HG03457 (cell line): ENCODE results near the gene DEAF1.
"Not testable (repeated sequence)": the region's sequence is repeated elsewhere in the genome, so short reads cannot be mapped to it uniquely, and the experiment has no call there.

Experiments used
- ATAC-seq: cut with Tn5 transposase; IDR thresholded peaks from one replicate; pipeline ENCODE4 v1.9.1; 2021; ENCODE audit warnings: moderate number of reproducible peaks; ENCODE audit not compliant: unreplicated experiment

DEAF1 gene, protein sequence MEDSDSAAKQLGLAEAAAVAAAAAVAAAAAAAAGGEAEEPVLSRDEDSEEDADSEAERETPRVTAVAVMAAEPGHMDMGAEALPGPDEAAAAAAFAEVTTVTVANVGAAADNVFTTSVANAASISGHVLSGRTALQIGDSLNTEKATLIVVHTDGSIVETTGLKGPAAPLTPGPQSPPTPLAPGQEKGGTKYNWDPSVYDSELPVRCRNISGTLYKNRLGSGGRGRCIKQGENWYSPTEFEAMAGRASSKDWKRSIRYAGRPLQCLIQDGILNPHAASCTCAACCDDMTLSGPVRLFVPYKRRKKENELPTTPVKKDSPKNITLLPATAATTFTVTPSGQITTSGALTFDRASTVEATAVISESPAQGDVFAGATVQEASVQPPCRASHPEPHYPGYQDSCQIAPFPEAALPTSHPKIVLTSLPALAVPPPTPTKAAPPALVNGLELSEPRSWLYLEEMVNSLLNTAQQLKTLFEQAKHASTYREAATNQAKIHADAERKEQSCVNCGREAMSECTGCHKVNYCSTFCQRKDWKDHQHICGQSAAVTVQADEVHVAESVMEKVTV

GRCh38 chr11:694563-695287, at the start of gene DEAF1:
Gene DEAF1, minus strand, starts transcription at chr11:695222. Its CDS starts 175 bp downstream, at chr11:695047.
- ATAC-seq: peak; percentile 68

GRCh38 chr11:742571-743201, 47.7 kb upstream of the DEAF1 start:
- ATAC-seq: no peak

GRCh38 chr11:742156-742546, 47.1 kb upstream of the DEAF1 start:
- ATAC-seq: no peak

GRCh38 chr11:737899-738298, 42.9 kb upstream of the DEAF1 start:
- ATAC-seq: not testable (repeated sequence)

GRCh38 chr11:737366-737765, 42.3 kb upstream of the DEAF1 start:
- ATAC-seq: no peak

- not testable (repeated sequence) for ATAC-seq
These were observed 39.5 kb upstream of the DEAF1 start for GRCh38 chr11:734541-734940.

DNA sequence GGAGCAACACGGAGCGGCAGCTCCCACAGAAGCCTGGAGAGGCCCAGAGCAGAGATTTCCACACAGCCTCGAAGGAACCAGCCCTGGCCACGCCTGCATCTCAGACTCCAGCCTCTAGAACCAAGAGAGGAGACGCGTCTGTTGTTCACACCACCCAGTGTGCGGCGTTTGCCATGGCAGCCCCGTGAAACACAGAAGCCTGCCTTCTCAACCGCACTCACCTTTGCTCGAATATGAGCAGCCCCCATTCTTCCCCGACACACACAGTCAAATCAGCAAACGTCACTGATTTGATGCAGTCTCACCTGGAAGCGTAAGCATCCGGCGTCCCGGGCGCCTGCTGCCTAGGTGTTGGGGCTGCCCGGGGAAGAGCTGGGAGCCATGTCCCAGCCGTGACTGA, 38.0 kb upstream of the DEAF1 start:
- no peak for ATAC-seq

DNA sequence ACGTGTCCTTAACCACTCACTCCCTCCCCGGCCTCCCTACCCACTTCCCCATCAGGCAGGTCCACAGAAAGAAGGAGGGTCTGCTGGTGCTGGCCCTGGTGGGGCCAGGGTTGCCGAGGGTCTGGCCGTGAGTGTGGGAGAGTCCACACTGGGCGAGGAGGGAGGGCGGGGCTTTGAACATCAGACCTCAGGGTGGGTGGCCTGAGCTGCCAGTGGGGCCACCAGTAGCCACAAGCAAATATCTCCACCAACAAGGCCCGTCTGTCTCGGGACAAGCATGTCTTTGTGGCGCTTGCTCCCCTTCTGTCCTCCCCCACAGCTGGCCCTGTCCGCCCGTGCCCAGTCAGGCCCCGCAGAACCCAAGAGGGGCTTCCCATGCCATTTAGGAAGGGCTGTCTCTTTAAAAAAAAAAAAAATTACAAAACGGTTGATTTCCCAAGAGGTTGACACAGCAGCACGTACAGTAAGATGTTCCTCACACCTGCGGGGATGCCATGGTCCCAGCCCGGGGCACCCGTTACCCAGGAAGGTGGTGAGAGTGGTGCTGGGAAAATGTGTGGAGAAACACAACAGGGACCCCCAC, 34.6 kb upstream of the DEAF1 start:
- ATAC-seq: no peak

GRCh38 chr11:728901-729491, 34.0 kb upstream of the DEAF1 start:
- ATAC-seq: no peak

DNA sequence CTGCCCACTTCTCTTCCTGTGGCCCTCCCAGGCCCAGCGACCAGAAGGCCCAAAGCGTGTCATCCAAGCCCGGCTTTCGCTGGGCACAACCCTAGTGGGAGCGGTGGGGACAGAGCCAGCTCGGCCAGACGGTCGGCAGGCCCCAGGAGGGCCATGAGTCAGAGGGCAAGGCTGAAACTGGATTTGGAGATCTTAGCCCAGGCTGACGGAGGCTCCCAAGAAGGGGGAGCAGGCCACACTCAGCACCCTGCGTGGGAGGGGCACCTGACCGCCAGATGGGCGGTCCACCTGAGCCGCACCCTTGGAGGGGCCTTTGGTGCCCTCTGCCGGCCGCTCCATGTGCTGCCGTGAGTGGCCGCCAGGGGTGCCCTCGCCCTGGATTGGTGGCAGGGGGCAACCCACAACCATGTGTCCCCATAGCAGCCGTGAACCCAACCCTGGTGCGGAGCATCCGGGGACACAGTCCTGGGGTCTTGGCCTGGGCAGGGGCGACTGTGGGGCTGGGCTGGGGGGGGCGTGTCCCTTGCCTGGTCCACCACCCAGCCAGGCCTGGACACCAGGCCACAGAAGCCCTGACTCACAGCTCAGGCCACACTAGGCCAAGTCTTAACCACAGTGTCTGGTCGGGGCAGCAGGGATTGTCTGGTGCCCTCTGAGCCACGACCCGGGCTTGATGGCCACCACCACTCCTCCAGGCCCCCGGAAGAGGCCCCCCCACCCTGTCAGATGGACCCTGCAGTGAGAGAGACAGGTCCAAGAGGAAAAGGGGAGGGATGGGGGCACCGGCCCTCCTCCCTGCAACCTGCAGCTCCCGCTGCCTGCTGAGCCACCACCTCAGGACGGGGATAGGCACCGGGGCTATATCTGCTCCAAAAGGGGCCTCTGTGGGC, 33.1 kb upstream of the DEAF1 start:
- no peak for ATAC-seq

GRCh38 chr11:727281-727701, 32.3 kb upstream of the DEAF1 start:
- ATAC-seq: no peak

DNA sequence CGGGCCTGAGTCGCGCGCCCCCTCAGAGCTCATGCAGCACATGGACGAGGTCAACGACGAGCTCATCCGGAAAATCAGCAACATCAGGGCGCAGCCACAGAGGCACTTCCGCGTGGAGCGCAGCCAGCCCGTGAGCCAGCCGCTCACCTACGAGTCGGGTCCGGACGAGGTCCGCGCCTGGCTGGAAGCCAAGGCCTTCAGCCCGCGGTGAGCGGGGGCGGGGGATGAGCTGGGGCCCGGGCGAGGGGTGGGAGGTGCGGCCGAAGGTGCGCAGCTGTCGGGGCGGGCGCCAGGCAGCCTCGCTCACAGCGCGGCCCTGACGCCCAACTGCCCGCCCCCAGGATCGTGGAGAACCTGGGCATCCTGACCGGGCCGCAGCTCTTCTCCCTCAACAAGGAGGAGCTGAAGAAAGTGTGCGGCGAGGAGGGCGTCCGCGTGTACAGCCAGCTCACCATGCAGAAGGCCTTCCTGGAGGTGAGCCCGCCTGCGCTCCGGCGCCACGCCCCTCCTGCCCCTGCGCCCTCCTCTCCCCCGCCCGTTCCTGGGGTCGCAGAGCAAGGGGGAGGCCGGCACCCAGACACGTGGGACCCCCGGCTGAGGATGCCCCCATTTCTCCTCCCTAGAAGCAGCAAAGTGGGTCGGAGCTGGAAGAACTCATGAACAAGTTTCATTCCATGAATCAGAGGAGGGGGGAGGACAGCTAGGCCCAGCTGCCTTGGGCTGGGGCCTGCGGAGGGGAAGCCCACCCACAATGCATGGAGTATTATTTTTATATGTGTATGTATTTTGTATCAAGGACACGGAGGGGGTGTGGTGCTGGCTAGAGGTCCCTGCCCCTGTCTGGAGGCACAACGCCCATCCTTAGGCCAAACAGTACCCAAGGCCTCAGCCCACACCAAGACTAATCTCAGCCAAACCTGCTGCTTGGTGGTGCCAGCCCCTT, 31.5 kb upstream of the DEAF1 start:
- no peak for ATAC-seq

DNA sequence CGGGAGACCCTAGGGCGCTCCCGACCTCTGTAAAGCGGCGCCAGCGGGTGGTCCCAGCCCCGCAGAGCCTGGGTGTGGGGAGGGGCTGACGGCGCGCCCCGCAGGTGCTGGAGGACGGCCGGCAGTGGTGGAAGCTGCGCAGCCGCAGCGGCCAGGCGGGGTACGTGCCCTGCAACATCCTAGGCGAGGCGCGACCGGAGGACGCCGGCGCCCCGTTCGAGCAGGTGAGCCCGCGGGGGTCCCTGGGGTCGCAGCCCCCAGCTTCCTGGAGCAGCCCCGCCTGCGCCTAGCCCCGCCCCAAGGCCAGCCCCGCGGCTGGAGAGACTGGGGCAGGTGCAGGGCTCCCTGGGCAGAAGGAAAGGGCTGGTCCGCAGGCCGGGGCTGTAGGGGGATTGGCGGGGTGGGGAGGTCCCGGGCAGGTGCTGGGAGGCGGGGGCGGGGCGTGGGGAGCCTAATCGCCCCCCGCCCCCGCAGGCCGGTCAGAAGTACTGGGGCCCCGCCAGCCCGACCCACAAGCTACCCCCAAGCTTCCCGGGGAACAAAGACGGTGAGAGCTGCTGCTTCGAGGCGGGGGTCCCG, 30.7 kb upstream of the DEAF1 start:
- ATAC-seq: no peak

DNA sequence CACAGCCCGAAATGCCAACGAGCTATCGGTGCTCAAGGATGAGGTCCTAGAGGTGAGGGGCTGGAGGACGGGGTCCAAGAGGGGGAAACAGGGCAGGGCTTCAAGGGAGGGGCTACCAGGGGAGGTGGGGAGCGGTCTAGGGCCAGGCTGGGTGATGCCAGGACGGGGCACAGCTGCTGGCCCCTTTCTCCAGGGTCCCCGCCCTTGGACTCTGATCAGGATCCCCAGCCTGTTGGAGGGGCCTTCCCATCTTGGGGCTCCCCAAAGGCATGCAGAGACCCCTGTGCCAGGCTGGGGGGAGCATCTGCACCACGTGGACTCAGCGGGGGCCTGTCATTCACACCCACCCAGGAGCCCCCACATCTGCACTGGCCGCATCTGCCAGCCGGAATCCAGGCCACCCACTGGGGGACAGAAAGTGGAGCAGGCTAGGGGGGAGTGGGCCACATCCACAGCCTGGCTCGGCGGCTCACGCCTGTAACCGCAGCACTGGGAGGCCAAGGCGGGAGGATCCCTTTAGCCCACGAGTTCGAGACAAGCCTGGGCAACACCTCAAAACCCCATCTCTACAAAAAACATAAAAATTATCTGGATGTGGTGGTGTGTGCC, 29.9 kb upstream of the DEAF1 start:
- ATAC-seq: no peak

DNA sequence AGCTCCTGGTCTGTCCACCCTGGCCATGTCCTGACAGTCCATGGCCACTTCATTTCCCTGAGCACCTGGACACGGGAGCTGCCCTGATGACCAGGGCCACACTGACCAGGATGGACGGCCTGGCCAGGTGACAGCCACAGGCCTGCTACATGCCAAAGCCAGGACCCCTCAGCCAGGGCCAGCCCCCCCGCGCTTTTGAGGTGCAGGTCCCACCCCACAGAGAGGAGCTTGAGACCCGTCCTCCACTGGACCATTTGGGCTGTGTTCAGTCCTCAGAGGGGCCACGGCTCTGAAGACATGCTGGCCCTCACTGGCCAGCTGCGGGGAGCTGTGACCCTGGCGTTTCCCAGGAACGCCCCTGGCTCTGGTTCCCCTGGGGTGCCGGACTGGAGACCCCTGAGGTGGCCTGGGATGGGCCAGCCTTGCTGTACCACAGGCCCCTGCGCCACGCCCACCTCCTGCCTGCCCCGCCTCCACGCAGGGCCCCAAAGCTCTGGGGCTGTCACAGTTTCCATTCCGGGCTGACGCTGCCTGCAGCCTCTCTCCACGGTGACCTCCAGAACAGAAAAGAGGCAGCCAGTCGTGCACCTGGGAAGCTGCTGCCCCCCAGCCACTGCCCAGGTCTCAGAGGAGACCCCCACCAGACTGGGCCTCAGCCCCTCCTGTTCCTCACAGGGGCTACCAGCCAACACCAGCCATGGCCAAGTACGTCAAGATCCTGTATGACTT, 29.2 kb upstream of the DEAF1 start:
- no peak for ATAC-seq

- no peak for ATAC-seq
These were observed 28.3 kb upstream of the DEAF1 start for GRCh38 chr11:723120-723883.
